GM19043 (cell line): Measurements from ENCODE around the gene ABHD11.
"Not testable (repeated sequence)": the region's sequence is repeated elsewhere in the genome, so short reads cannot be mapped to it uniquely, and the experiment has no call there.

Experiments used
- ATAC-seq: cut with Tn5 transposase; IDR thresholded peaks from one replicate; pipeline ENCODE4 v1.9.1; 2021; ENCODE audit warnings: low read depth; ENCODE audit not compliant: unreplicated experiment

ABHD11 gene

GRCh38 chr7:73720443-73720842, 18.2 kb downstream of the ABHD11 start:
- ATAC-seq, result not testable (repeated sequence)

- no peak for ATAC-seq
Observed at GRCh38 chr7:73719806-73720169, 18.8 kb downstream of the ABHD11 start.

- ATAC-seq, result no peak
Observed at GRCh38 chr7:73718905-73719805, 19.4 kb downstream of the ABHD11 start, which contains the start of gene STX1A. TSS of gene STX1A (minus strand) at chr7:73719669. CDS start at chr7:73719631, 38 bp downstream.

- ATAC-seq, result no peak
Observed at GRCh38 chr7:73718438-73718881, 20.1 kb downstream of the ABHD11 start.

- no peak for ATAC-seq
Observed at GRCh38 chr7:73717991-73718405, 20.6 kb downstream of the ABHD11 start.

- ATAC-seq, result no peak
Observed at GRCh38 chr7:73717025-73717807, 21.4 kb downstream of the ABHD11 start.

GRCh38 chr7:73716318-73716890, 22.2 kb downstream of the ABHD11 start:
- no peak for ATAC-seq

GRCh38 chr7:73715648-73716317, 22.8 kb downstream of the ABHD11 start:
- no peak for ATAC-seq

- ATAC-seq, result not testable (repeated sequence)
Observed at GRCh38 chr7:73713319-73713718, 25.3 kb downstream of the ABHD11 start.

GRCh38 chr7:73712773-73713172, 25.8 kb downstream of the ABHD11 start:
- no peak for ATAC-seq

GRCh38 chr7:73708961-73709549, 29.5 kb downstream of the ABHD11 start:
- ATAC-seq, result no peak

- ATAC-seq, result no peak
Observed at GRCh38 chr7:73707045-73707631, 31.5 kb downstream of the ABHD11 start.

- no peak for ATAC-seq
Observed at GRCh38 chr7:73706126-73707044, 32.2 kb downstream of the ABHD11 start.

GRCh38 chr7:73705551-73705920, 33.1 kb downstream of the ABHD11 start:
- ATAC-seq, result no peak

- ATAC-seq, result no peak
Observed at GRCh38 chr7:73704640-73705550, 33.7 kb downstream of the ABHD11 start.

- ATAC-seq, result no peak
Observed at GRCh38 chr7:73703757-73704639, 34.6 kb downstream of the ABHD11 start.

GRCh38 chr7:73703225-73703624, 35.4 kb downstream of the ABHD11 start:
- ATAC-seq, result no peak
